ENCODE data around the gene DENND5A. TPM values are rescaled to one million over a fixed set of nuclear protein-coding genes. Genes with fewer than 3 reads are reported as not detected.

Gene DENND5A
- total and polyA plus RNA-seq, 8 donors: 20.0 to 32.1 (median 26.0) TPM

- Histone ChIP-seq H3K36me3 (no peaks in the 10 kb centered on the region), H3K27ac (no peak overlapping the region), H3K4me3 (no peak overlapping the region), H3K4me1 (no peaks in the 10 kb centered on the region), H3K27me3 (no peaks in the 10 kb centered on the region), H3K9me3 (no peaks in the 10 kb centered on the region)
- FAIRE-seq (no peak), ATAC-seq (no peak), DNase-seq (no peak)
- intact Hi-C loops (cut with DNase I): no loop called here
- 79 to 85% methylated on average over 3 of the region's 3 CpGs for WGBS, 2 donors
- TF ChIP-seq CTCF (IDR thresholded peaks at IDR 0.05): no peak
Measured at GRCh38 chr11:9304178-9304577, 39.0 kb upstream of the DENND5A start.

- no peaks in the 10 kb centered on the region for H3K9me3 ChIP-seq
- H3K4me3 ChIP-seq: no peak overlapping the region
- H3K4me1 ChIP-seq: no peaks in the 10 kb centered on the region
- no peak for FAIRE-seq
- no peaks in the 10 kb centered on the region for H3K36me3 ChIP-seq
- no peak for ATAC-seq
- no peak for TF ChIP-seq CTCF (IDR thresholded peaks at IDR 0.05)
- WGBS, 2 donors: 90 to 96% methylated on average over 3 of the region's 3 CpGs
- H3K27ac ChIP-seq: no peak overlapping the region
- intact Hi-C loops (cut with DNase I): no loop called here
- H3K27me3 ChIP-seq: no peaks in the 10 kb centered on the region
- no peak for DNase-seq
Measured at GRCh38 chr11:9302448-9302847, 37.3 kb upstream of the DENND5A start.

GRCh38 chr11:9301720-9302119, 36.6 kb upstream of the DENND5A start:
- Histone ChIP-seq H3K27ac (no peak overlapping the region), H3K4me3 (no peak overlapping the region), H3K27me3 (no peaks in the 10 kb centered on the region), H3K36me3 (no peaks in the 10 kb centered on the region), H3K9me3 (no peaks in the 10 kb centered on the region), H3K4me1 (no peaks in the 10 kb centered on the region)
- WGBS, 2 donors: 87 to 94% methylated on average over 10 of the region's 10 CpGs
- no peak for DNase-seq
- ATAC-seq: no peak
- TF ChIP-seq CTCF (IDR thresholded peaks at IDR 0.05): no peak
- intact Hi-C loops (cut with DNase I): no loop called here
- no peak for FAIRE-seq

GRCh38 chr11:9293646-9294045, 28.5 kb upstream of the DENND5A start:
- Histone ChIP-seq H3K27me3 (no peaks in the 10 kb centered on the region), H3K4me3 (no peak overlapping the region), H3K4me1 (no peaks in the 10 kb centered on the region), H3K36me3 (no peaks in the 10 kb centered on the region), H3K27ac (no peak overlapping the region), H3K9me3 (no peaks in the 10 kb centered on the region)
- FAIRE-seq (no peak), ATAC-seq (no peak), DNase-seq (no peak)
- no peak for TF ChIP-seq CTCF (IDR thresholded peaks at IDR 0.05)
- intact Hi-C loops (cut with DNase I): no loop called here
- WGBS, 2 donors: 99% methylated on average over 7 of the region's 7 CpGs

- TF ChIP-seq CTCF (IDR thresholded peaks at IDR 0.05): no peak
- no peak for FAIRE-seq
Measured at GRCh38 chr11:9285850-9286587, 20.9 kb upstream of the DENND5A start.

More at GRCh38 chr11:9285850-9286587, 20.9 kb upstream of the DENND5A start:
- no peaks in the 10 kb centered on the region for H3K4me1 ChIP-seq
- H3K9me3 ChIP-seq: no peaks in the 10 kb centered on the region
- H3K36me3 ChIP-seq: no peaks in the 10 kb centered on the region
- no peaks in the 10 kb centered on the region for H3K27me3 ChIP-seq
- H3K4me3 ChIP-seq: no peak overlapping the region
- intact Hi-C loops (cut with DNase I): no loop called here
- DNase-seq (no peak), ATAC-seq (peak; percentile 30 to 75 (median 52))
- H3K27ac ChIP-seq: no peak overlapping the region
- 90 to 92% methylated on average over 14 of the region's 14 CpGs for WGBS, 2 donors
